ENCODE data around the gene NF2. TPM values are rescaled to one million over a fixed set of nuclear protein-coding genes. Genes with fewer than 3 reads are reported as not detected.
"Not testable (repeated sequence)": the region's sequence is repeated elsewhere in the genome, so short reads cannot be mapped to it uniquely, and the experiment has no call there.

Gene NF2
- total RNA-seq, 1 donor from 2014 or later = 37.3 TPM

GRCh38 chr22:29587938-29588699 is 15.3 kb upstream of the NF2 start:
- Histone ChIP-seq H3K4me3 (no peak overlapping the region), H3K27me3 (no peaks in the 10 kb centered on the region), H3K27ac (no peak overlapping the region), H3K9me3 (no peaks in the 10 kb centered on the region), H3K36me3 (no peaks in the 10 kb centered on the region), H3K4me1 (no peaks in the 10 kb centered on the region)
- no peak for DNase-seq (ENCODE audit: low spot score in 2 of 2)
- intact Hi-C loops (cut with DNase I) = loop anchor here (5.0 kb wide), 1 partner anchor 499 kb away; no protein-coding TSS in a partner anchor
- no peak for TF ChIP-seq CTCF (IDR thresholded peaks at IDR 0.05)

- H3K27me3 ChIP-seq = no peaks in the 10 kb centered on the region
- no peak for TF ChIP-seq CTCF (IDR thresholded peaks at IDR 0.05)
- H3K36me3 ChIP-seq = no peaks in the 10 kb centered on the region
- intact Hi-C loops (cut with DNase I) = no loop called here
- no peak overlapping the region for H3K27ac ChIP-seq
- no peaks in the 10 kb centered on the region for H3K9me3 ChIP-seq
- H3K4me3 ChIP-seq = no peak overlapping the region
- no peak for DNase-seq (ENCODE audit: low spot score in 2 of 2)
- H3K4me1 ChIP-seq = no peaks in the 10 kb centered on the region
These were observed 9.5 kb upstream of the NF2 start for GRCh38 chr22:29593923-29594322.

- H3K27ac ChIP-seq; intact Hi-C loops (cut with DNase I); H3K4me3 ChIP-seq: not testable (repeated sequence)
These were observed 9.0 kb upstream of the NF2 start for GRCh38 chr22:29594447-29594846.

GRCh38 chr22:29596408-29596807 is 7.0 kb upstream of the NF2 start:
- Histone ChIP-seq H3K9me3 (no peaks in the 10 kb centered on the region), H3K27me3 (no peaks in the 10 kb centered on the region), H3K36me3 (no peaks in the 10 kb centered on the region), H3K4me1 (no peaks in the 10 kb centered on the region), H3K27ac (no peak overlapping the region), H3K4me3 (no peak overlapping the region)
- TF ChIP-seq CTCF (IDR thresholded peaks at IDR 0.05) = no peak
- intact Hi-C loops (cut with DNase I) = no loop called here
- DNase-seq (ENCODE audit: low spot score in 2 of 2) = no peak

More at GRCh38 chr22:29594447-29594846, 9.0 kb upstream of the NF2 start:
- not testable (repeated sequence) for H3K4me1 ChIP-seq; H3K9me3 ChIP-seq; H3K27me3 ChIP-seq; DNase-seq (ENCODE audit: low spot score in 2 of 2); H3K36me3 ChIP-seq

- H3K27ac ChIP-seq; H3K9me3 ChIP-seq; H3K27me3 ChIP-seq; H3K4me3 ChIP-seq; DNase-seq (ENCODE audit: low spot score in 2 of 2); H3K4me1 ChIP-seq; intact Hi-C loops (cut with DNase I); H3K36me3 ChIP-seq: not testable (repeated sequence)
These were observed 5.4 kb upstream of the NF2 start for GRCh38 chr22:29597871-29598683.

- no peaks in the 10 kb centered on the region for H3K27me3 ChIP-seq
- intact Hi-C loops (cut with DNase I) = no loop called here
- no peaks in the 10 kb centered on the region for H3K36me3 ChIP-seq
- DNase-seq (ENCODE audit: low spot score in 2 of 2) = no peak
- no peaks in the 10 kb centered on the region for H3K4me1 ChIP-seq
- H3K4me3 ChIP-seq = no peak overlapping the region
- H3K27ac ChIP-seq = no peak overlapping the region
- H3K9me3 ChIP-seq = no peaks in the 10 kb centered on the region
- no peak for TF ChIP-seq CTCF (IDR thresholded peaks at IDR 0.05)
These were observed 4.8 kb upstream of the NF2 start for GRCh38 chr22:29598684-29599020.

All from ascending aorta (tissue), 2 donors.